HG03066 (cell line): ENCODE data around the gene PRPSAP2.

Experiments
- ATAC-seq: cut with Tn5 transposase; IDR thresholded peaks from one replicate; pipeline ENCODE4 v1.9.1; 2021; ENCODE audit warnings: low read depth; ENCODE audit not compliant: unreplicated experiment

PRPSAP2 gene

GRCh38 chr17:18960803-18961511 is 103.0 kb downstream of the PRPSAP2 start:
- ATAC-seq: peak; percentile 54

- no peak for ATAC-seq
Measured at GRCh38 chr17:18961634-18962493, 103.9 kb downstream of the PRPSAP2 start.

GRCh38 chr17:18962494-18962815 is 104.5 kb downstream of the PRPSAP2 start:
- no peak for ATAC-seq

- ATAC-seq: no peak
Measured at GRCh38 chr17:18963126-18964017, 105.4 kb downstream of the PRPSAP2 start.

- ATAC-seq: no peak
Measured at GRCh38 chr17:18964018-18964351, 106.1 kb downstream of the PRPSAP2 start.

- no peak for ATAC-seq
Measured at GRCh38 chr17:18964550-18964949, 106.6 kb downstream of the PRPSAP2 start.

GRCh38 chr17:18965530-18966236 is 107.8 kb downstream of the PRPSAP2 start:
- ATAC-seq: no peak

- ATAC-seq: no peak
Measured at GRCh38 chr17:18966831-18967624, 109.1 kb downstream of the PRPSAP2 start.

- no peak for ATAC-seq
Measured at GRCh38 chr17:18967916-18968315, 110.0 kb downstream of the PRPSAP2 start.

- ATAC-seq: no peak
Measured at GRCh38 chr17:18968345-18968744, 110.4 kb downstream of the PRPSAP2 start.

- ATAC-seq: no peak
Measured at GRCh38 chr17:18968945-18969887, 111.3 kb downstream of the PRPSAP2 start.

- ATAC-seq: no peak
Measured at GRCh38 chr17:18970582-18971480, 112.9 kb downstream of the PRPSAP2 start.

GRCh38 chr17:18971801-18972200 is 113.9 kb downstream of the PRPSAP2 start:
- ATAC-seq: no peak

GRCh38 chr17:18974407-18975149 is 116.6 kb downstream of the PRPSAP2 start:
- ATAC-seq: no peak

GRCh38 chr17:18975597-18975996 is 117.7 kb downstream of the PRPSAP2 start:
- ATAC-seq: no peak

- ATAC-seq: no peak
Measured at GRCh38 chr17:18976201-18976600, 118.3 kb downstream of the PRPSAP2 start.

- ATAC-seq: no peak
Measured at GRCh38 chr17:18977021-18977420, 119.1 kb downstream of the PRPSAP2 start.
